Epithelial cell of proximal tubule (primary cell): ENCODE results near the gene ASCC1. TPM values are rescaled to one million over a fixed set of nuclear protein-coding genes. Genes with fewer than 3 reads are reported as not detected.

Experiments used
- DNase-seq: peaks from one replicate; pipeline ENCODE4 v3.0.0-alpha.2; 2011; ENCODE audit warnings: low read depth
- H3K4me3 ChIP-seq: 2 replicates; pipeline ENCODE4 v1.5.1; 2011; ENCODE audit warnings: low read depth, mild to moderate bottlenecking, low read length
- total RNA-seq: library from RNA; depleted of rRNA; stranded (reverse); fragments of >200 nt; gene quantifications from 2 replicates; pipeline ENCODE4 v1.2.3, GENCODE V29; 2015
- TF ChIP-seq, protein P1 (sequence below): conservative IDR thresholded peaks from 2 replicates; pipeline ENCODE4 v1.5.1; 2012; ENCODE audit warnings: low read depth, mild to moderate bottlenecking, low read length

ASCC1 gene
- total RNA-seq, 1 donor from 2014 or later = 21.4 TPM

DNA sequence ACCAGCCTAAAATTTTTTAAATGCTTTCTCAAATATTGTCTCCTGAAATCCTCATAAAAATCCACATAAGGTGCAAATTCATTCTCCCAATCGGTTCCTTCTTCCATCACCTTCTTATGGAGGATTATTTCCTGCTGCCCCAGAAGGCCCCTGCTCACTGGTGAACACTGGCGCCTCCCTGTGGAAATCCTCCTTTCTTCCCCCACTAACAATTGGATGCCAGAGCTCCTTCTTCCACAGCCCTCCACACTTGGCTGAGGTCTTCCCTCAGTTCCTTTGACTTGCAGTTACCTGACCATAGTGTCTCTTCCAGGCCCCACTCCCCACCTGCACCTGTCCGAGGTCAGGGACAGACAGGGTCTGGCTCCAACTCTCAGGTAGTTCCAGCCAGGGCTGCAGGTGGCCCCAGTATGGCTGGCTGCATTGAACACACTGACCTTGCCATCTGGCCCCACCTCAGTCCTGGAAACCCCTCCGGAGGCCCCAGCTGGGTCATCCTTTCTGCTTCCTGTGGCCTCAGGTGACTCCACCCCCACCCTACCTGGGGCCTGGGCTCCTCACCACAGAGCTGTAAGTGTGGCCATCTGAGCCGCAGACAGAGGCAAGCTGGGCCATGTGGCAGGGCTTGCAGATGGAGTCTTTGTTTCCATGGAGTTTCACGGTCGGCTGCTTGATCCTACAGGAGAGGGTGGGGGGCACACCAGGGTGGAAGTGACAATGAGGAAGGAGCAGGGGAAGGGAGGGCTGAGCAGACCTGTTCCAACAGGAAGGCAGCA is 146.1 kb downstream of the ASCC1 start:
- H3K4me3 ChIP-seq = no peak overlapping the region
- DNase-seq = no peak
- TF ChIP-seq, protein P1, sequence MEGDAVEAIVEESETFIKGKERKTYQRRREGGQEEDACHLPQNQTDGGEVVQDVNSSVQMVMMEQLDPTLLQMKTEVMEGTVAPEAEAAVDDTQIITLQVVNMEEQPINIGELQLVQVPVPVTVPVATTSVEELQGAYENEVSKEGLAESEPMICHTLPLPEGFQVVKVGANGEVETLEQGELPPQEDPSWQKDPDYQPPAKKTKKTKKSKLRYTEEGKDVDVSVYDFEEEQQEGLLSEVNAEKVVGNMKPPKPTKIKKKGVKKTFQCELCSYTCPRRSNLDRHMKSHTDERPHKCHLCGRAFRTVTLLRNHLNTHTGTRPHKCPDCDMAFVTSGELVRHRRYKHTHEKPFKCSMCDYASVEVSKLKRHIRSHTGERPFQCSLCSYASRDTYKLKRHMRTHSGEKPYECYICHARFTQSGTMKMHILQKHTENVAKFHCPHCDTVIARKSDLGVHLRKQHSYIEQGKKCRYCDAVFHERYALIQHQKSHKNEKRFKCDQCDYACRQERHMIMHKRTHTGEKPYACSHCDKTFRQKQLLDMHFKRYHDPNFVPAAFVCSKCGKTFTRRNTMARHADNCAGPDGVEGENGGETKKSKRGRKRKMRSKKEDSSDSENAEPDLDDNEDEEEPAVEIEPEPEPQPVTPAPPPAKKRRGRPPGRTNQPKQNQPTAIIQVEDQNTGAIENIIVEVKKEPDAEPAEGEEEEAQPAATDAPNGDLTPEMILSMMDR = peak; percentile 35

GRCh38 chr10:72068901-72069446 is 147.1 kb downstream of the ASCC1 start:
- no peak overlapping the region for H3K4me3 ChIP-seq
- TF ChIP-seq, protein P1 = no peak
- DNase-seq = no peak

GRCh38 chr10:72068126-72068765 is 147.8 kb downstream of the ASCC1 start:
- TF ChIP-seq, protein P1 = no peak
- H3K4me3 ChIP-seq = no peak overlapping the region
- no peak for DNase-seq

- no peak overlapping the region for H3K4me3 ChIP-seq
- DNase-seq = no peak
- TF ChIP-seq, protein P1 = no peak
These were observed 148.5 kb downstream of the ASCC1 start for GRCh38 chr10:72067463-72068125.

- no peak overlapping the region for H3K4me3 ChIP-seq
- no peak for DNase-seq
- TF ChIP-seq, protein P1 = no peak
These were observed 149.5 kb downstream of the ASCC1 start for GRCh38 chr10:72066318-72067284.

- no peak for DNase-seq
These were observed 150.5 kb downstream of the ASCC1 start for GRCh38 chr10:72065439-72066025.

More at GRCh38 chr10:72065439-72066025, 150.5 kb downstream of the ASCC1 start:
- TF ChIP-seq, protein P1 = no peak
- H3K4me3 ChIP-seq = no peak overlapping the region
